Left ventricle myocardium inferior (tissue), 1 donor: ENCODE measurements around the gene SMYD2. TPM values are rescaled to one million over a fixed set of nuclear protein-coding genes. Genes with fewer than 3 reads are reported as not detected.

Source experiments
- DNase-seq: peaks from one replicate; pipeline ENCODE4 v3.0.0-alpha.2; 2020
- H3K27ac ChIP-seq: fragments of 200-600 bp; replicated peaks from 2 replicates; pipeline ENCODE4 v1.8.0; 2021
- H3K27me3 ChIP-seq: fragments of 200-600 bp; 2 replicates; pipeline ENCODE4 v1.8.0; 2021; ENCODE audit warnings: low read depth
- H3K36me3 ChIP-seq: fragments of 200-600 bp; 2 replicates; pipeline ENCODE4 v1.8.0; 2021
- H3K4me1 ChIP-seq: fragments of 200-600 bp; 2 replicates; pipeline ENCODE4 v1.8.0; 2021
- H3K4me3 ChIP-seq: fragments of 200-600 bp; 2 replicates; pipeline ENCODE4 v1.8.0; 2021; ENCODE audit warnings: mild to moderate bottlenecking, moderate library complexity
- H3K9me3 ChIP-seq: fragments of 200-600 bp; replicated peaks from 2 replicates; pipeline ENCODE4 v1.8.0; 2021
- intact Hi-C: fragments of 100-400 bp; cut with micrococcal nuclease; formaldehyde crosslinking; loops from one replicate; pipeline ENCODE4 v1.11.0; 2022
- total RNA-seq: library from RNA; stranded (reverse); fragmentation: NEBNext Ultra II Directional; extraction: Animal tissue kit (Norgen Biotek cat#: 25700); gene quantifications from one replicate; pipeline ENCODE4 v1.2.1, GENCODE V29; 2021
- TF ChIP-seq, protein P1 (sequence below): fragments of 200-600 bp; IDR thresholded peaks from 2 replicates; pipeline ENCODE4 v1.8.0; 2021; ENCODE audit warnings: antibody characterized with exemption, mild to moderate bottlenecking, borderline replicate concordance
- donor health status: DM: no; HTN: yes; CAD: no; lungs with severe emphysema.

The SMYD2 gene
- total RNA-seq, 1 donor from 2014 or later, result 247 TPM

- no peaks in the 10 kb centered on the region for H3K9me3 ChIP-seq
- intact Hi-C loops, result no loop called here
- H3K4me1 ChIP-seq, result no peaks in the 10 kb centered on the region
- no peak for DNase-seq
- peaks cover 10% of the 10 kb centered on the region for H3K27me3 ChIP-seq
- H3K36me3 ChIP-seq, result no peaks in the 10 kb centered on the region
- no peak overlapping the region for H3K4me3 ChIP-seq
- no peak overlapping the region for H3K27ac ChIP-seq
- TF ChIP-seq, protein P1, sequence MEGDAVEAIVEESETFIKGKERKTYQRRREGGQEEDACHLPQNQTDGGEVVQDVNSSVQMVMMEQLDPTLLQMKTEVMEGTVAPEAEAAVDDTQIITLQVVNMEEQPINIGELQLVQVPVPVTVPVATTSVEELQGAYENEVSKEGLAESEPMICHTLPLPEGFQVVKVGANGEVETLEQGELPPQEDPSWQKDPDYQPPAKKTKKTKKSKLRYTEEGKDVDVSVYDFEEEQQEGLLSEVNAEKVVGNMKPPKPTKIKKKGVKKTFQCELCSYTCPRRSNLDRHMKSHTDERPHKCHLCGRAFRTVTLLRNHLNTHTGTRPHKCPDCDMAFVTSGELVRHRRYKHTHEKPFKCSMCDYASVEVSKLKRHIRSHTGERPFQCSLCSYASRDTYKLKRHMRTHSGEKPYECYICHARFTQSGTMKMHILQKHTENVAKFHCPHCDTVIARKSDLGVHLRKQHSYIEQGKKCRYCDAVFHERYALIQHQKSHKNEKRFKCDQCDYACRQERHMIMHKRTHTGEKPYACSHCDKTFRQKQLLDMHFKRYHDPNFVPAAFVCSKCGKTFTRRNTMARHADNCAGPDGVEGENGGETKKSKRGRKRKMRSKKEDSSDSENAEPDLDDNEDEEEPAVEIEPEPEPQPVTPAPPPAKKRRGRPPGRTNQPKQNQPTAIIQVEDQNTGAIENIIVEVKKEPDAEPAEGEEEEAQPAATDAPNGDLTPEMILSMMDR, result no peak
Observed at GRCh38 chr1:214244252-214244651, 36.7 kb upstream of the SMYD2 start.

DNA sequence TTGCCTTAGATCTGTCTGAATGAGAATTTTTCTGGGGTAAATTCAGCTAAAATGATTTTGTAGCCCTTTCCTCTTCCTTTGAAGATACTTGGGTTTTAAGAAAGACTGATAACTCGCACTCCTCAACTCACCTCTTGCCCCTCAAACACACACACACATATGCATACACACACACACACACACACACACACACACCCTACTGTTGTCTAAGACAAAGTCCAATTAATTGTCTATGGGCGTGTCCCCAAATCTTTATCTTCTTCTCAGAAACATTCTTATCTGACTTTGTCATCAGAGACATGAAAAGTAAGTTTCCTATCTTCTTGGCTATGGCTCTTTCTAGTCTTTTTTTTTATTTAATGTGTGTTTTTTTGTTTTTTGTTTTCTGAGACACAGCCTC lies 36.1 kb upstream of the SMYD2 start:
- no peaks in the 10 kb centered on the region for H3K4me1 ChIP-seq
- no peak for DNase-seq
- no peaks in the 10 kb centered on the region for H3K9me3 ChIP-seq
- intact Hi-C loops, result no loop called here
- no peaks in the 10 kb centered on the region for H3K36me3 ChIP-seq
- H3K4me3 ChIP-seq, result no peak overlapping the region
- TF ChIP-seq, protein P1, result no peak
- peaks cover 10% of the 10 kb centered on the region for H3K27me3 ChIP-seq
- no peak overlapping the region for H3K27ac ChIP-seq

DNA sequence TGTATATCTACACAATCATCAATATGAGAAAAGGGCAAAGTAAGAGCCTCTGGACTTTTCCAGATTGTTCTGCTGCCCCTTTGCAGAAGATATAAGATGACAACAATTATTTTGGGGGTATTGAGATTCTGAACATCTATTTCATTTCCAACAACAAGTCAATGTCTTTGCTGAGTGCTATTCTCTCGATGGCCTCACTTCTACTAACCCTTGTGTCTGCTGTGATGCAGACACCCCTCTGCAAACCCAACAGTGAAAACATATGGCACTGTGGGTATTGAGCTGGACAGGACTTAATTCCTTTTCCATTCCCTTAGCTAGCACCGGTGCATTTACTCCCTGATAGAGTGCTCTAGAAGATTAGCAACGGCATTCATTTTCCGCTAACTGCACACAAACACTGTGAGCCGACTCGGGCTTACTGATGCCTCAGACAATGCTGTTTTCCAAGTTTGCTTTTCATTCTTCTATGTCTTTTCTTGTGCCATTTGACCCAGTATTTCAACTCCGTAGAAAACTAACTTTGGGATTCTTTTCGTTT lies 33.4 kb upstream of the SMYD2 start:
- Histone ChIP-seq H3K4me1 (no peaks in the 10 kb centered on the region), H3K27ac (no peak overlapping the region), H3K36me3 (no peaks in the 10 kb centered on the region), H3K4me3 (no peak overlapping the region), H3K27me3 (peaks cover 10% of the 10 kb centered on the region), H3K9me3 (no peaks in the 10 kb centered on the region)
- intact Hi-C loops, result no loop called here
- DNase-seq, result no peak
- TF ChIP-seq, protein P1, result no peak

- TF ChIP-seq, protein P1, result no peak
Observed at GRCh38 chr1:214248311-214249085, 32.5 kb upstream of the SMYD2 start.

GRCh38 chr1:214249651-214250050 lies 31.3 kb upstream of the SMYD2 start:
- Histone ChIP-seq H3K36me3 (no peaks in the 10 kb centered on the region), H3K9me3 (no peaks in the 10 kb centered on the region), H3K4me3 (no peak overlapping the region), H3K4me1 (no peaks in the 10 kb centered on the region), H3K27ac (no peak overlapping the region), H3K27me3 (peaks cover 10% of the 10 kb centered on the region)
- intact Hi-C loops, result no loop called here
- TF ChIP-seq, protein P1, result no peak
- DNase-seq, result no peak

More at GRCh38 chr1:214248311-214249085, 32.5 kb upstream of the SMYD2 start:
- peaks cover 10% of the 10 kb centered on the region for H3K27me3 ChIP-seq
- no peak overlapping the region for H3K4me3 ChIP-seq
- intact Hi-C loops, result no loop called here
- H3K4me1 ChIP-seq, result no peaks in the 10 kb centered on the region
- no peak for DNase-seq
- H3K36me3 ChIP-seq, result no peaks in the 10 kb centered on the region
- no peaks in the 10 kb centered on the region for H3K9me3 ChIP-seq
- H3K27ac ChIP-seq, result no peak overlapping the region
